BE2C (cell line): ENCODE results near the gene PTAR1.

Experiments used
- DNase-seq: peaks from one replicate; pipeline ENCODE4 v3.0.0-alpha.2; 2020
- H3K27me3 ChIP-seq: fragments of 250-450 bp; sonication (Bioruptor Pico); 2 replicates; pipeline ENCODE4 v1.5.1; 2020; ENCODE audit warnings: mild to moderate bottlenecking
- H3K36me3 ChIP-seq: fragments of 250-450 bp; sonication (Bioruptor Pico); 2 replicates; pipeline ENCODE4 v1.5.1; 2020; ENCODE audit warnings: mild to moderate bottlenecking
- H3K4me1 ChIP-seq: fragments of 250-450 bp; sonication (Bioruptor Pico); 2 replicates; pipeline ENCODE4 v1.5.1; 2020
- H3K4me3 ChIP-seq: 2 replicates; pipeline ENCODE4 v1.5.1; 2011; ENCODE audit warnings: low read depth, low read length
- H3K9me3 ChIP-seq: fragments of 250-450 bp; sonication (Bioruptor Pico); 2 replicates; pipeline ENCODE4 v1.5.1; 2020
- CTCF ChIP-seq: IDR thresholded peaks from 2 replicates; pipeline ENCODE4 v1.5.1; 2012; ENCODE audit warnings: mild to moderate bottlenecking, low read depth, low read length

The PTAR1 gene

GRCh38 chr9:69671311-69671878 lies 88.4 kb downstream of the PTAR1 start:
- Histone ChIP-seq H3K36me3 (no peaks in the 10 kb centered on the region), H3K27me3 (no peaks in the 10 kb centered on the region), H3K4me1 (peaks cover 9% of the 10 kb centered on the region; the same call in 1 of the 2 replicates), H3K4me3 (peak overlapping the region; percentile 78), H3K9me3 (no peaks in the 10 kb centered on the region)
- no peak for DNase-seq
- TF ChIP-seq CTCF: no peak

GRCh38 chr9:69667306-69667705 lies 92.5 kb downstream of the PTAR1 start:
- Histone ChIP-seq H3K9me3 (no peaks in the 10 kb centered on the region), H3K4me3 (no peak overlapping the region), H3K36me3 (no peaks in the 10 kb centered on the region), H3K4me1 (no peaks in the 10 kb centered on the region), H3K27me3 (no peaks in the 10 kb centered on the region)
- TF ChIP-seq CTCF: no peak
- no peak for DNase-seq

GRCh38 chr9:69660304-69660703 lies 99.5 kb downstream of the PTAR1 start:
- peaks cover 13% of the 10 kb centered on the region for H3K36me3 ChIP-seq
- H3K4me1 ChIP-seq: peaks cover 8% of the 10 kb centered on the region
- no peak overlapping the region for H3K4me3 ChIP-seq
- H3K27me3 ChIP-seq: no peaks in the 10 kb centered on the region
- H3K9me3 ChIP-seq: no peaks in the 10 kb centered on the region
- TF ChIP-seq CTCF: no peak
- no peak for DNase-seq
